ENCODE data around the gene ZNF554.
"Not testable (repeated sequence)": the region's sequence is repeated elsewhere in the genome, so short reads cannot be mapped to it uniquely, and the experiment has no call there.

The ZNF554 gene

DNA sequence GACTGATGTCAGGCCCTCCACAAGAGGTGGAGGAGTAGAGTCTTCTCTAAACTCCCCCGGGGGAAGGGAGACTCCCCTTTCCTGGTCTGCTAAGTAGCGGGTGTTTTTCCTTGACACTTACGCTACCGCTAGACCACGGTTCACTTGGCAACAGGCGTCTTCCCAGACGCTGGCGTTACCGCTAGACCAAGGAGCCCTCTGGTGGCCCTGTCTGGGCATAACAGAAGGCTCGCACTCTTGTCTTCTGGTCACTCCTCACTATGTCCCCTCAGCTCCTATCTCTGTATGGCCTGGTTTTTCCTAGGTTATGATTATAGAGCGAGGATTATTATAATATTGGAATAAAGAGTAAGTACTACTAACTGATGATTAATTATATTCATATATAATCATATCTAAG lies 52.5 kb downstream of the ZNF554 start:
- not testable (repeated sequence) for DNase-seq

DNA sequence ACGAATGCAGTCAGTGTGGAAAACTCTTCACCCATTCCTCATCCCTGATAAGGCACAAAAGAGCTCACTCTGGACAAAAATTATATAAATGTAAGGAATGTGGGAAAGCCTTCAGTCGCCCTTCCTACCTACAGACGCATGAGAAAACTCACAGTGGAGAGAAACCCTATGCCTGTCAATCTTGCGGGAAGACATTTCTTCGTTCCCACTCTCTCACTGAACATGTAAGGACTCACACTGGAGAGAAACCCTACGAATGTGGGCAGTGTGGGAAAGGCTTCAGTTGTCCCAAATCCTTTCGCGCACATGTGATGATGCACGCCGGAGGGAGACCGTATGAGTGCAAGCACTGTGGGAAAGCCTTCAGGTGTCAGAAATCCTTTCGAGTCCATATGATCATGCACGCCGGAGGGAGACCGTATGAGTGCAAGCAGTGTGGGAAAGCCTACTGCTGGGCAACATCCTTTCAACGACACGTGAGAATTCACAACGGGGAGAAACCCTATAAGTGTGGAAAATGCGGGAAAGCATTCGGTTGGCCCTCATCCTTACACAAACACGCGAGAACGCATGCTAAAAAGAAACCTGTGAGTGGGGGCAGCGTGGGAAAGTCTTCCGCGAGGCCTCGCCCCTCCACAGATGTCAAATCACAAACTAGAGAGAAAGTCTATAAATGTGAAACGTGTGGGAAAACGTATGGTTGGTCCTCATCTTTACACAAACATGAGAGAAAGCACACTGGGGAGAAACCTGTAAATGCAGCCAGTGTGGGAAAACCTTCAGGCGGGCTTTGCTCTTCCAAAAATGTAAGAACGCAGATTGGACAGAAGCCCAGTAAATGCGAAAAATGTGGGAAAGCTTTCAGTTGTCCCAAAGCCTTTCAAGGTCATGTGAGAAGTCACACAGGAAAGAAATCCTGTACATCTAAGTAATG lies 58.0 kb downstream of the ZNF554 start:
- no peak for DNase-seq

DNA sequence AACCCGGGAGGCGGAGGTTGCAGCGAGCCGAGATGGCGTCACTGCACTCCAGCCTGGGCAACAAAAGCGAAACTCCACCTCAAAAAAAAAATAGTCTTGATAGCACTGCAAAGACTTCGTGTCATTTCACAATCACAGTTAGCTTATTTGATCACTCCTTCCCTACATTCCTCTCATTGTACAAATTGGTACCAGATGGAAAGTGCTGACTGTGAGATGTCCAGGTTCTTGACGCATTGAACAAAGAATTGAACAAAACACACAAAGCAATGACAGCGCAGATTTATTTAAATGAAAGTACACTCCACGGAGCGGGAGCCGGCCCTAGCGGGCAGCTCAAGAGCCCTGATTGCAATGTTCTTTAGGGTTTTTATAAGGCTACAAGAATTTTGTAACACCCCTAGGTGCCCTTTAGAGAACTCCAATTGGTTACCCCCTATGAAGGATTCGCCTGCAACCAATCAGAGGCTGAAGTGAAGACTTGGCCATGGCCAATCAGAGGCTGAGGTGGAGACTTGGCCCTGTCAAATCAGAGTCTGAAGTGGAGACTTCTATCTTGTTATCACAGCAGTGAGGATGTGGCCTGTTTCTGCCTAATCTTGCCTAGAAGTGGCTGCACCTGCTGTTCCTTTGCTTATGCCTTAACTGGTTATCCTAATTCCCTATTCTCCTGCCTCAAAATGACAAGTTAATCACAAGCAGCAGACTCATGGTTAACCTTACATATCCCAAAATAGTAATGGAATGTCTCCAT lies 64.2 kb downstream of the ZNF554 start:
- no peak for DNase-seq

GRCh38 chr19:2885736-2886135 lies 66.1 kb downstream of the ZNF554 start:
- no peak for DNase-seq

Data from effector CD4-positive, alpha-beta T cell (primary cell).